Frontal cortex (tissue), 4 donors: ENCODE measurements around the gene ZSCAN29. TPM values are rescaled to one million over a fixed set of nuclear protein-coding genes. Genes with fewer than 3 reads are reported as not detected.
A peak's percentile ranks its signal among the peaks of the same experiment; 100 is the strongest.
"Not testable (repeated sequence)": the region's sequence is repeated elsewhere in the genome, so short reads cannot be mapped to it uniquely, and the experiment has no call there.

Experiments
- DNase-seq, 2 donors: peaks; one replicate each; pipeline ENCODE4 v3.0.0; 2012; ENCODE audit warnings: low spot score in 2 of 2
- FAIRE-seq: peaks from 2 replicates; lab custom pipeline; 2012; peaks lifted over from hg19 to GRCh38; lab: Jason Lieb, UNC
- total RNA-seq: library from RNA; depleted of rRNA; stranded (reverse); fragments of >200 nt; gene quantifications from one replicate; pipeline ENCODE4 v1.2.3, GENCODE V29; 2014
- donor health status: control.
- donor health status: control.
- donor health status: control.

The ZSCAN29 gene
- total RNA-seq: 38.3 TPM

- DNase-seq: peak; percentile 84 to 88
- FAIRE-seq: no peak
These were observed at the start of gene ZSCAN29, which contains the start of gene TUBGCP4 for GRCh38 chr15:43370975-43371974. ZSCAN29 (minus strand) TSS chr15:43371043; CDS start chr15:43369913, 1,130 bp downstream. TUBGCP4 (plus strand) TSS chr15:43371101; CDS start chr15:43371355, 254 bp downstream.

DNA sequence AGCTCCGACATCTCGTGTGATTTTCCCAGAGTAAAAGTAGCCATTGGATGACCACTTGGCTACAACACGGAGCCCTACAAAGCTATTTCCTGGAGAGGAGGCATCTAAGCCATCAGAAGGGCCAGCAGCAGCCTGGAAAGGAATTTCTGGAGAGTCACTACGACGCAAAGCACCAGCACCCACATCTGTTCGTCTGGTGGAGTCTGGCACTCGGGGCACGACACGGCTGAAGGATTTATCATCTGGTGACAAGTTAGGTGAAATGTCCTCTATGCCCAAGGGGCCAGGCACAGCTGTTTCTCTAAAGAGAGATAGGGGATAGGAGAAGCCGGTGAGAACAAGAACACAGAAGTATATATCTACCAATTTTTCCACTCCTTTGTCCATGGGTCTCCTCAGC, 49.6 kb upstream of the ZSCAN29 start:
- DNase-seq (no peak), FAIRE-seq (no peak)

DNA sequence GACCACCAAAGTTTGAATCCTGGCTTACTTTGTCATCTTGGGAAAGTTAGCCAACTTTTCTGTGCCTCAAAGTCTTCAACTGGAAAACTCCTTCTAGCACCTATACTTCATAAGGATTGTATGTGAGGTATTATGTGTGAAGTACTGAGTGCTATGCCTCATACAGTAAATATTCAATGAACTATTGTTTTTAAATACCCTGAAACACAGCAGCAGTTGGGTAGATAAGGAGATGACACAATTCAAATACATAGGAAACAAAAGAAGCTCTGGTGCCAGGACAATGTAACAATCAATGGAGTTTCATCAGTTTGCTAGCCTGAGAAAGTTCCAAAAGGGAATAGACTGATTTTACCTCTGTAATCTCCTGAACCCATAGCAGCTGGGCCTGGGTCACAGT, 43.4 kb upstream of the ZSCAN29 start:
- DNase-seq (no peak), FAIRE-seq (no peak)

DNA sequence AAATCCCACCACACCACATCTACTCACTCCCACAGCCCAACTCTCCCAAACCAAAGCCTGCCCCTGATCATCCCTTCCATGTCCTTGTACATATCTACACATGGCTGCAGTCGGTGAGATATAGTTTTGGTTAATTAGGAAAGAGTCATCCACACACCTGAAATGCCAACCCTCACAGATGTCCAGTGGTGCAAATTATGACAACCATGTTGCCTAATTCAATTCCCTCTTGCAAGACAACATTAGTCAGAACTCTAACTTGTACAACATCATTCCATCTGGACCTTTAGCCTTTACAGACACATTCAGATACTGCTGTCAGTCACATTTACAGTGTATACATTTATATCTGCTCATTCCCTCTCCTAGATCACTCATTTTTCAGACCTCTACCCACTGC, 41.3 kb upstream of the ZSCAN29 start:
- no peak for DNase-seq
- FAIRE-seq: no peak

DNA sequence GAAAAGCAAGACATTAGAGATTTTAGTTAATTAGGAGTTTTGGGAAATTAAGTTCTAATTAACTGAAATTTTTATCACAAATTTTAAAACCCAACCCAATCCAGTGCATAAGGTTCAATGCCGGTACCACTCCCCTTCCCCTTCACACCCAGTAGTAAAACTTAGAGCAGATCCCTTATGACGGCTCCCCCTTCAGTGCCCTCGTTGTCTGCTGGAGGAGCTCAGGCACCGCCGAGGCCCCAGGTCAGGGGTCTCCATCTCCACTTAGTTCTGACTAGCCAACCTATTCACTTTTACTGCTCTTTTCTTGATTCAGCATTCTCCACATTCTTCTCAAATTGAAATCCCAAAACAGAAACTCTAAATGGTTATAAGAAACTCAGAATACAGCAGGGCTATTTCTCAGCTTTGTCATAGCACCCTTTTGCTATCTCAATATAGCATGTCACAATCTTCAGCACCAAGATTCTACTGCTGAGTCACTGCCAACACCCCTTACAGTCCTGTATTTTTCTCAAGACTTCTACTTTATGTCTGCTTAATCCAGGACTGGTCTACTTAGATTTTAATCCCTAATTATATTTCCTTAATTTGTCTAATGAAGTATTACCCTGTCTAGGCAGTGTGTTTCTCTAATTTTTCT, 39.9 kb upstream of the ZSCAN29 start:
- DNase-seq (no peak), FAIRE-seq (no peak)

GRCh38 chr15:43408789-43409188, 37.9 kb upstream of the ZSCAN29 start:
- no peak for FAIRE-seq
- no peak for DNase-seq

- no peak for FAIRE-seq
- no peak for DNase-seq
These were observed 36.0 kb upstream of the ZSCAN29 start for GRCh38 chr15:43406808-43407207.

DNA sequence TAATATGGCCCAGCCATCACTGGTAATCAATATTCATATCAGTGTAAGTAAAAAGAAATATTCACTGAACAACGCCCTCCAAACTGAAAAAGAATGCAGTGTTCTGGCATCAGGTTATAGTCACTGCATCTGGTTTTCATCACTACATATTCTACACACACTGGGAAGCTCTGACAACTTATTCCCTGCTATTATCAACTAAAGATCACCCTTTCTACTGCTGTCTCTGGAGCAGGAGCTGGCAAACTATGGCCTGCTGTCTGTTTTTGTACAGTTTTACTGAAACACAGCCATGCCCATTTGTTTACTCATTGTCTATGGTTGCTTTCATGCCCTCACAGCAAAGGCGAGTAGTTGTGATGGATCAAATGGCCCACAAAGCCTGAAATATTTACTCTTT, 35.3 kb upstream of the ZSCAN29 start:
- no peak for FAIRE-seq
- DNase-seq: no peak

GRCh38 chr15:43404130-43404529, 33.3 kb upstream of the ZSCAN29 start:
- no peak for DNase-seq
- FAIRE-seq: no peak

DNA sequence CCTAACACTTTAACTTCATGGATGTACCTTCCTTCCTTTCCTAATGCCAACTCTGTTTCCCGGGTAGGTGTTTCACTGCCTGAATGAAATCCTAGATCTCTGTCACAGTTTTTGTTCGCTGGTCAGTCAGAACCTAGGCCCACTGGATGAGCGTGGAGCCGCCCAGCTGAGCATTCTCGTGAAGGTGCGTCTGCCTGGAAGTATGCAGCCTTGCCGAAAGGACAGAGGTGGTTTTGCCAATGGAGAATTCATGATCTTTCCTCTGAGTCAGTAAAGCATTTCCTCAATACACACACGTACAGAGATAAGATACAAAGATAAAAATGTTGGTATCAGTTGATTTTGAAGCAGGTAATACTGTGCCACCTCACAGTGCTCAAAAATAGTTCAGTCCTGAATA, 32.8 kb upstream of the ZSCAN29 start:
- DNase-seq: no peak
- FAIRE-seq: no peak

GRCh38 chr15:43402255-43402654, 31.4 kb upstream of the ZSCAN29 start:
- no peak for DNase-seq
- FAIRE-seq: no peak

- DNase-seq, FAIRE-seq: not testable (repeated sequence)
These were observed 22.7 kb upstream of the ZSCAN29 start for GRCh38 chr15:43393592-43393991.

GRCh38 chr15:43390723-43391122, 19.9 kb upstream of the ZSCAN29 start:
- FAIRE-seq: no peak
- no peak for DNase-seq

DNA sequence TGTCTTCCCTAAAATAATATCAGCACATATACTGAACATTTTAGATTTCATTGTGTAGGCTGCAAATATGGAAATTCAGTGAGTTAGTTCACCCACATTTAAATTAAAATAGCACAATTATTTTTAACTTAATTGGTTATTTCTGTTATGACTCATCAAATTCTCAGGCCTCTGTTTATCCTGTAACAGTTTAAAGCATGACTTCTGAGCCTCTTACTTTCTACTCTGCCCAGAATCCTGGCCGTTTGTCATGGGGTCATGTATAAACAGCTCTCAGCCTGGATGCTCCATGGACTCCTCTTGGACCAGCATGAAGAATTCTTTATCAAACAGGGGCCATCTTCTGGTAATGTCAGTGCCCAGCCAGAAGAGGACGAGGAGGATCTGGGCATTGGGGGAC, 12.2 kb upstream of the ZSCAN29 start:
- FAIRE-seq (no peak), DNase-seq (no peak)

- no peak for DNase-seq
- no peak for FAIRE-seq
These were observed 11.5 kb upstream of the ZSCAN29 start for GRCh38 chr15:43382310-43382709.

- FAIRE-seq (no peak), DNase-seq (no peak)
These were observed 7.8 kb upstream of the ZSCAN29 start for GRCh38 chr15:43378601-43379000.

DNA sequence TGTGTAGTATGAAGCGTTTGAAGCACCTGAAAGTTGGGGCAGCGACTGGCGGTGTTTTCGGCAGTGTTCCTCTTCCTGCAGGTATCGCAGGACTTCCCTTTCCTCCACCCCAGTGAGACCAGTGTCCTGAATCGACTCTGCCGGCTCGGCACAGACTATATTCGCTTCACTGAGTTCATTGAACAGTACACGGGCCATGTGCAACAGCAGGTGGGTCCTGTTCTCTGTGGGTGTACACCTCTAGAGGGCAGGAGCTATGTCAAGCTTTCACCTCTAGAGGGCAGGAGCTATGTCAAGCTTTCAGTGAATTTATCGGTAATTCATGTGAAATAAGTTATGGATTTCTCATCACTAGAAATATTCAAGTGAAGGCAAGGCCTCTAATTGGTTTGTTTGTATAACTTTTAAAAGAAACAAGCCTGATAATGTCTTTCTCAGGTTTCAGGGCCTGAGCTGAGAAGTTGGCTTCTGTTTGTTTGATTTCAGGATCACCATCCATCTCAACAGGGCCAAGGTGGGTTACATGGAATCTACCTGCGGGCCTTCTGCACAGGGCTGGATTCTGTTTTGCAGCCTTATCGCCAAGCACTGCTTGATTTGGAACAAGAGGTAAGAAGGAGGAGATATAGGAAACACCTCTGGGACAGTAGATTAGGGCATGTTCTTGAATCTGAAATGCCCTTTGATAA, 5.3 kb upstream of the ZSCAN29 start:
- DNase-seq: no peak
- no peak for FAIRE-seq

DNA sequence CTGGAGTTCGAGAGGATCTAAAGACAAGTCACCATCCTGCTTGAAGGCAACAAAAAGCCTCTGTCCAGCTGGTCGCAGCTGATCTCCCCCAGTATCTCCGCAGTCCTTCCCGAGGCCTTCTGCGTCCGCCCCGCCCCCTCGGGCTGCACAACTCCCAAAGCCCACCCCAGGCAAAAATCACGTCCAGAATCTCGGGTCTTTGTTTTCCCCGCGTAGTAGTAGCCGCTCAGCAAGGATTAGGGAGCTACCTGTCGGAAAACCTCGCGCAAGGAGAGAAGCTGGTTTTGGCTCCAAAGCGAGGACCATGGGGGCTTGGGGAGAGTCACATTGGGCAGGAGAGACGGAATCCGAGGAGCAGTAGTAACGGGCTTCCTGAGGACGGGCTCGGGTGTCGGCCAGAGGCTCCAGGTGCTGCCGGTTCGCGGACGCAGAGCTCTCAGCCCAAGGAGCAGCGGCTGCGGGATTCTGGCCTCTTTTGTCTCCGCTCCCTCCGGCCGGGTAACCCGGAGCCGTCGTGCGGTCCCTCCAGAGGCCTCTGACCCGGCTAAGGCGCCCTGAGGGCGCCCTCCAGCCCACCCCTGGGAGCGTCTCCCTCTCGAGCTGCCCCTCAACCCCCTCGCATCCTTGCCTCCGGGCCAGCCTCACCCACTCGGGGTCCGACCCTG, 401 bp downstream of the ZSCAN29 start:
- DNase-seq: peak; percentile 19 to 28
- FAIRE-seq: no peak

DNA sequence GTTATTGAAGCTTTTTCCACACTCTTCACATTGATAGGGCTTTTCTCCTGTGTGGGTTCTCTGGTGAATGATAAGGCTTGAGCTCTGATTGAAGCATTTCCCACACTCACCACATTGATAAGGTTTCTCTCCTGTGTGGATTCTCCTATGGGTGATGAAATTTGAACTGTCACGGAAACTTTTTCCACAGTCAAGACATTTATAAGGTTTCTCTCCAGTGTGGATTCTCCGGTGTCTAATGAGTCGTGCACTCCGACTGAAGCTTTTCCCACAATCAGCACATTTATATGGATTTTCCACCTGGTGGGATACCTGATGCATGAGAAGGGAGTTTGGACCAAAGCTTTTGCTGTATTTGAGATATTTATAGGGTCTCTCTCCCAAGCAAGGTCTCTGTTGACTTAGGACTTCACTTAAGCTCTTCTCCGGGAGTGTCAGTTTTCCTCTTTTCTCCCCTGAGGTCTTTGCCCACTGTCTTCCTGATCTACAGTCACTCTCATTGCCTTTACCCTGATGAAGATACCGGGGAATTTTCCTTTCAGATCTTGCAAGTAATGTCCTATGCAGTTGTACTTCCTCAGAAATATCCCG, 9.4 kb downstream of the ZSCAN29 start:
- FAIRE-seq (no peak), DNase-seq (no peak)

GRCh38 chr15:43360821-43361220, 10.0 kb downstream of the ZSCAN29 start:
- FAIRE-seq (no peak), DNase-seq (no peak)
